HG02798 (cell line): ENCODE measurements around the gene CCR7.
"Not testable (repeated sequence)": the region's sequence is repeated elsewhere in the genome, so short reads cannot be mapped to it uniquely, and the experiment has no call there.

Experiments
- ATAC-seq: cut with Tn5 transposase; IDR thresholded peaks from one replicate; pipeline ENCODE4 v1.9.1; 2021; ENCODE audit warnings: mild to moderate bottlenecking; ENCODE audit not compliant: unreplicated experiment, poor library complexity

The CCR7 gene

GRCh38 chr17:40597556-40598300, 32.5 kb upstream of the CCR7 start:
- no peak for ATAC-seq

GRCh38 chr17:40597156-40597555, 31.9 kb upstream of the CCR7 start:
- no peak for ATAC-seq

- no peak for ATAC-seq
These were observed 31.1 kb upstream of the CCR7 start for GRCh38 chr17:40596261-40596919.

- ATAC-seq: no peak
These were observed 25.5 kb upstream of the CCR7 start for GRCh38 chr17:40590742-40591141.

GRCh38 chr17:40588552-40588951, 23.3 kb upstream of the CCR7 start:
- no peak for ATAC-seq

GRCh38 chr17:40586264-40586663, 21.0 kb upstream of the CCR7 start:
- not testable (repeated sequence) for ATAC-seq

- not testable (repeated sequence) for ATAC-seq
These were observed 19.7 kb upstream of the CCR7 start for GRCh38 chr17:40584950-40585349.

- peak; percentile 90 for ATAC-seq
These were observed 17.1 kb upstream of the CCR7 start for GRCh38 chr17:40582328-40582901.

- ATAC-seq: no peak
These were observed 14.9 kb upstream of the CCR7 start for GRCh38 chr17:40580140-40580539.

- no peak for ATAC-seq
These were observed 14.2 kb upstream of the CCR7 start for GRCh38 chr17:40579471-40579870.

- ATAC-seq: peak; percentile 67
These were observed 12.4 kb upstream of the CCR7 start for GRCh38 chr17:40577611-40578065.

GRCh38 chr17:40576113-40576740, 11.0 kb upstream of the CCR7 start:
- no peak for ATAC-seq

- no peak for ATAC-seq
These were observed 9.0 kb upstream of the CCR7 start for GRCh38 chr17:40574292-40574691.

GRCh38 chr17:40572245-40572993, 7.1 kb upstream of the CCR7 start:
- ATAC-seq: not testable (repeated sequence)

- ATAC-seq: no peak
These were observed 3.0 kb upstream of the CCR7 start for GRCh38 chr17:40568074-40568836.

GRCh38 chr17:40567377-40567776, 2.1 kb upstream of the CCR7 start:
- no peak for ATAC-seq

- ATAC-seq: no peak
These were observed 617 bp upstream of the CCR7 start for GRCh38 chr17:40565769-40566409.

GRCh38 chr17:40564195-40564882, 933 bp downstream of the CCR7 start:
- no peak for ATAC-seq
